ENCODE results near the gene CADPS. TPM values are rescaled to one million over a fixed set of nuclear protein-coding genes. Genes with fewer than 3 reads are reported as not detected.

Gene CADPS
- total and polyA plus RNA-seq, 9 of the 15 experiments (the other 6 are each of a cell fraction or from before 2014, with no cell fraction given), result not detected

DNA sequence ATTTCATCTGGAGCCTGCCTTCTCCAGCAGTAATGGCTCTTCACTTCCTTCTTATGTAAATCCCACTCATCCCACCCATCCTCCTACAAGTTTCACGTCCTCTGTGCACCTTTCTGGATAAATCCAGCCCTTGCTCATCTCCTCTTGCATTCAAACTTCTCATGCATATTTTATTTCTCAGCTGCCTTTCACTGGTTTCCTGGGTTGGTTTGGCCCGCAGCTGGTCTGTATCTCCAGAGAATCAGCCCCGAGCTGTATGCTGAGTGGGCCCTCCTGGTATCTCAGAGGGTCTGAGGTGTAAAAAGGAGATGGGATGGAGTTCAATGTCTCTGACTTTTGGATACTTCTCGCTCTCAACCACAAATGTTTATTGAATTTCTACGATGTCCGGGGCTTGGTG, 253.3 kb downstream of the CADPS start:
- Histone ChIP-seq H3K9me1 (ENCODE audit: control insufficient read depth, insufficient read depth, low read length) (no peaks in the 10 kb centered on the region), H3K9ac (ENCODE audit: insufficient read depth in 1 of 2, low read depth in 2 of 2, low read length in 2 of 2) (no peak overlapping the region), H3K27me3 (ENCODE audit: control insufficient read depth in 2 of 2, insufficient read depth in 2 of 2, low read length in 2 of 2) (no peaks in the 10 kb centered on the region), H3K9me3 (replicated peaks; ENCODE audit: control insufficient read depth, insufficient read depth, low read depth, low read length) (no peaks in the 10 kb centered on the region), H3K79me2 (ENCODE audit: control insufficient read depth, insufficient read depth, low read length) (no peaks in the 10 kb centered on the region), H3K4me1 (replicated peaks in 1 of 2; ENCODE audit: control insufficient read depth in 2 of 2, insufficient read depth in 2 of 2, low read length in 2 of 2) (no peaks in the 10 kb centered on the region), H3K27ac (ENCODE audit: extremely low read depth, low read depth, low read length) (no peak overlapping the region), H3K4me2 (ENCODE audit: insufficient read depth, low read length) (no peak overlapping the region), H3K36me3 (ENCODE audit: control insufficient read depth, insufficient read depth, low read length) (no peaks in the 10 kb centered on the region), H4K20me1 (replicated peaks; ENCODE audit: control insufficient read depth, insufficient read depth, low read length) (no peaks in the 10 kb centered on the region), H3K4me3 (no peak overlapping the region), H2AFZ (ENCODE audit: low read depth, low read length) (no peak overlapping the region)
- 0% methylated on average over 5 of the region's 6 CpGs for WGBS (ENCODE audit: insufficient coverage, low coverage, missing lambda C conversion rate)
- ChIA-PET POLR2A (no interaction called here), CTCF (ENCODE audit: low intra/inter-chr PET ratio) (interaction anchor here (1.1 to 1.2 kb wide), 3 partner anchors 572 to 1199 kb away, joined by 3 to 5 read pairs (median 3); no protein-coding TSS in a partner anchor)
- no TSS peak for BruUV-seq (replicated peaks)
- in situ Hi-C loops (cut with MboI) (loop anchor here (10.0 kb wide), 1 partner anchor 1193 kb away; the partner anchor contains the start of gene C3orf49), intact Hi-C loops (cut with micrococcal nuclease) (loop anchor here (10.0 kb wide), 3 partner anchors 613 to 1863 kb away; no protein-coding TSS in a partner anchor)
- FAIRE-seq, result no peak
- DNase-seq (ENCODE audit: extremely low read depth in 1 of 4, low spot score in 3 of 4), result no peak
- ATAC-seq, result no peak
- TF ChIP-seq MCM3 (IDR thresholded peaks at IDR 0.05), result no peak
- TF ChIP-seq, protein P1, sequence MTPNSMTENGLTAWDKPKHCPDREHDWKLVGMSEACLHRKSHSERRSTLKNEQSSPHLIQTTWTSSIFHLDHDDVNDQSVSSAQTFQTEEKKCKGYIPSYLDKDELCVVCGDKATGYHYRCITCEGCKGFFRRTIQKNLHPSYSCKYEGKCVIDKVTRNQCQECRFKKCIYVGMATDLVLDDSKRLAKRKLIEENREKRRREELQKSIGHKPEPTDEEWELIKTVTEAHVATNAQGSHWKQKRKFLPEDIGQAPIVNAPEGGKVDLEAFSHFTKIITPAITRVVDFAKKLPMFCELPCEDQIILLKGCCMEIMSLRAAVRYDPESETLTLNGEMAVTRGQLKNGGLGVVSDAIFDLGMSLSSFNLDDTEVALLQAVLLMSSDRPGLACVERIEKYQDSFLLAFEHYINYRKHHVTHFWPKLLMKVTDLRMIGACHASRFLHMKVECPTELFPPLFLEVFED (CRISPR knock-in tag; conservative IDR thresholded peaks at IDR 0.05), result no peak
- TF ChIP-seq, protein P2, sequence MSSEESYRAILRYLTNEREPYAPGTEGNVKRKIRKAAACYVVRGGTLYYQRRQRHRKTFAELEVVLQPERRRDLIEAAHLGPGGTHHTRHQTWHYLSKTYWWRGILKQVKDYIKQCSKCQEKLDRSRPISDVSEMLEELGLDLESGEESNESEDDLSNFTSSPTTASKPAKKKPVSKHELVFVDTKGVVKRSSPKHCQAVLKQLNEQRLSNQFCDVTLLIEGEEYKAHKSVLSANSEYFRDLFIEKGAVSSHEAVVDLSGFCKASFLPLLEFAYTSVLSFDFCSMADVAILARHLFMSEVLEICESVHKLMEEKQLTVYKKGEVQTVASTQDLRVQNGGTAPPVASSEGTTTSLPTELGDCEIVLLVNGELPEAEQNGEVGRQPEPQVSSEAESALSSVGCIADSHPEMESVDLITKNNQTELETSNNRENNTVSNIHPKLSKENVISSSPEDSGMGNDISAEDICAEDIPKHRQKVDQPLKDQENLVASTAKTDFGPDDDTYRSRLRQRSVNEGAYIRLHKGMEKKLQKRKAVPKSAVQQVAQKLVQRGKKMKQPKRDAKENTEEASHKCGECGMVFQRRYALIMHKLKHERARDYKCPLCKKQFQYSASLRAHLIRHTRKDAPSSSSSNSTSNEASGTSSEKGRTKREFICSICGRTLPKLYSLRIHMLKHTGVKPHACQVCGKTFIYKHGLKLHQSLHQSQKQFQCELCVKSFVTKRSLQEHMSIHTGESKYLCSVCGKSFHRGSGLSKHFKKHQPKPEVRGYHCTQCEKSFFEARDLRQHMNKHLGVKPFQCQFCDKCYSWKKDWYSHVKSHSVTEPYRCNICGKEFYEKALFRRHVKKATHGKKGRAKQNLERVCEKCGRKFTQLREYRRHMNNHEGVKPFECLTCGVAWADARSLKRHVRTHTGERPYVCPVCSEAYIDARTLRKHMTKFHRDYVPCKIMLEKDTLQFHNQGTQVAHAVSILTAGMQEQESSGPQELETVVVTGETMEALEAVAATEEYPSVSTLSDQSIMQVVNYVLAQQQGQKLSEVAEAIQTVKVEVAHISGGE (CRISPR knock-in tag; IDR thresholded peaks at IDR 0.05), result 0 out of 6 replicates have a peak, but pooled peaks of 1 of the 3 experiments have one; percentile 31

Measured in K562 (cell line).